DOHH2 (cell line): Measurements from ENCODE around the gene CAMSAP1.

Experiments used
- CTCF ChIP-seq: fragments of 200-600 bp; sonication (generic); IDR thresholded peaks from one replicate; pipeline ENCODE4 v1.5.1; 2014; ENCODE audit warnings: antibody characterized with exemption, mild to moderate bottlenecking, low read depth, low read length; ENCODE audit not compliant: poor library complexity, severe bottlenecking
- EZH2phosphoT487 ChIP-seq: fragments of 200-600 bp; sonication (generic); IDR thresholded peaks from 2 replicates; pipeline ENCODE4 v1.6.1; 2017; ENCODE audit warnings: borderline replicate concordance, mild to moderate bottlenecking, antibody characterized with exemption, low read length, moderate library complexity, mixed read lengths

DNA sequence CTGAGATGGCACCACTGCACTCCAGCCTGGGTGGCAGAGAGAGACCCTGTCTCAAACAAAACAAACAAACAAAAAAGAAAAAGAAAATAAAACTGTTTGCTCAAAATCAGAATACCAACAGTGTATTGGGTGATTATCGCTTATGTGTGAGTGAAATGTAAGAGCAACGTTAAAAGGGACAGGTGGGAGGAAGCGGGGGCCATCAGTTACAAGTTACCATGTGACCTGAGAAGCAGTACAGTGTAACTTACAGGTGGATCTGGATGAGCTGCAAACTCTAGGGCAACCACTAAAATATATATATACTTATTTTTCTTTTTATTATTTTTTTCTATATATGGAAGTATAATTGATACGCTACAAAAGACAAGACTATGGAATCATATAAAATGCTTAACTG, 112.0 kb downstream of the CAMSAP1 start:
- TF ChIP-seq CTCF (no peak), EZH2phosphoT487 (no peak)
